GM18498 (cell line): ENCODE data around the gene PNMT.
A peak's percentile ranks its signal among the peaks of the same experiment; 100 is the strongest.
"Not testable (repeated sequence)": the region's sequence is repeated elsewhere in the genome, so short reads cannot be mapped to it uniquely, and the experiment has no call there.

Source experiments
- ATAC-seq: cut with Tn5 transposase; IDR thresholded peaks from one replicate; pipeline ENCODE4 v1.9.1; 2021; ENCODE audit warnings: mild to moderate bottlenecking, moderate library complexity; ENCODE audit not compliant: unreplicated experiment

PNMT gene

DNA sequence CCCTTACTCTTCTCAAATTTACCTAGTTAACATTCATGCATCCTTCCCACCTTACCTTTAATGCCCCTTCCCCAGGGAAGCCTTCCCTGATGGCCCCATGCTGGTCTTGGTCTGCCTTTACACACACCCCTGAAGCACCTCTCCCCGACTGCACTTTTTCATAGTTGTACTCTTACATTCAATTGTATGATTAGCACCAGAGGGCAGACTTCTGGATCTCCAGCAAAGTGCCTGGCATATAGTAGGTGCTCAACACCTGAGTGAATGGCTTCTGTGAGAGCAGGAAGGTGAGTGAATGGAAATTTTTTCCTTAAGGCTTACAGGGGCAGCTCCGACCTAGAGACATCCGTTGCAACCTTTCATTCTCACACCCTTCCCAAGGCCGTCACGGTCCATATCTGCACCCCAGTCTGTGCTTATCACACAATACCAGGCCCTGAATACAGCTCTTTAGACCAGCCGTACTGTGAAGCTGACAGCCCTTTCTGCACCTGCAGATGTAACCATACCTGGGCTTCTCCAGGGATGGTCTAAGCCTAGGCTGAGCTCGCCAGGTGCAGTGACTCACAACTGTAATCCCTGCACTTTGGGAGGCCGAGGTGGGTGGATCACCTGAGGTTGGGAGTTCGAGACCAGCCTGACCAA lies 15.2 kb downstream of the PNMT start:
- ATAC-seq = no peak

DNA sequence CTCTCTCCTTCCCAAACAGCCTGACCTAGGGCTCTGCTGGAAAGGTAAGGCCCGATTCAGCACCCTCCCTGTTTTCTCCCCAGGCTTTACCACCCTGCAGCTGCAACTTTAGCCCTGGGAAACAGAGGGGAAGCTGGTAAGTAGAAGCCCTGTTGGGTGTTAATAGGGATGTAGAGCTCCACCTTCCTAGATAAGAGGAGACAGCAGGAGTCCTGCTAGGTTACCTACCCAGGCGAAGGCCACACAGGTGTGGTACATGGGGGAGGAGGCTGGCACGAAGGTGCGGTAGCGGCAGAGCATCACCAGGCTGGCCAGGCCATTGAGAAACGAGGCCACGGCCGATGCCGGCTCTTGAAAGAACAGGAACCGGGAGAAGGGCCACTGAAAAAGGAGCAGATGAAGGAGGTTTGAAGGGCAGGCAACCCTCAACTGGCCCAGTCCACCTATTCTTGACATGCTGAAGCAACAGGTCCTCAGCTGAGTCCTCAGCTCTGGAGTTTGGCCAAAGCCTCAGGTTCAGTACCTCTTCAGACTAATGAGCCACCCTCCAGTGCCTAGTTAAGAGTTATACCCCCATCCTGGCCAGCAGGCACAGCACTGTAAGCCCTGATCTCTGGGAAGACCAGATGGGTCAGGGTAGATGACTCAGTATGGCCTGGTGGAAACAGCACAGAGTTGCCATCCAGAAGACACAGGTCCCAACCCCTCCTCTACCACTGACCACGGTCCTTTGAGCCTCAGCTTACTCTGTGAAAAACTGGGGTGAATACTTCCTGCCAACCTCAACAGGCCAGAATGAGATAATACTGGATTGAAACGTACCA lies 16.3 kb downstream of the PNMT start:
- ATAC-seq = no peak

DNA sequence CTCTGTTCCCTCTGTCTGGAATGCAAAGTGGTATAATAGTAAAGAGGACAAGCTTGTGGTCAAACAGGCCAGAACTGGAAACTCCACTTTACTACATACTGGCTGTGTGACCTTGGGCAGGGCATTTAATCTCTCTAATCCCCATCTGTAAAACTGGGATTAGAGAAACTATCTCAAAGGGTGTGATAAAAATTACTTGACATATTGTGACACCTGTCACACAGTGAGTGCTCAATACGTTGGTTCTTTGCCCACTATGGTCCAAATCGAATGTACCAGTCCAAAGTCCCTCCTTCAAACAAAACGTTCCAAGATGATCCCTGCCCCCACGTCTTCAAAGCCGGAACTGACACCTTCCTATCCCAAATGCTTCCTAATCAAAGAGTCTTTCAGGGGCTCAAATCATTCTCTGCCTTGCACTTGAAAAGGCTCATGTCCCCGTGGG lies 18.9 kb downstream of the PNMT start:
- ATAC-seq = no peak

DNA sequence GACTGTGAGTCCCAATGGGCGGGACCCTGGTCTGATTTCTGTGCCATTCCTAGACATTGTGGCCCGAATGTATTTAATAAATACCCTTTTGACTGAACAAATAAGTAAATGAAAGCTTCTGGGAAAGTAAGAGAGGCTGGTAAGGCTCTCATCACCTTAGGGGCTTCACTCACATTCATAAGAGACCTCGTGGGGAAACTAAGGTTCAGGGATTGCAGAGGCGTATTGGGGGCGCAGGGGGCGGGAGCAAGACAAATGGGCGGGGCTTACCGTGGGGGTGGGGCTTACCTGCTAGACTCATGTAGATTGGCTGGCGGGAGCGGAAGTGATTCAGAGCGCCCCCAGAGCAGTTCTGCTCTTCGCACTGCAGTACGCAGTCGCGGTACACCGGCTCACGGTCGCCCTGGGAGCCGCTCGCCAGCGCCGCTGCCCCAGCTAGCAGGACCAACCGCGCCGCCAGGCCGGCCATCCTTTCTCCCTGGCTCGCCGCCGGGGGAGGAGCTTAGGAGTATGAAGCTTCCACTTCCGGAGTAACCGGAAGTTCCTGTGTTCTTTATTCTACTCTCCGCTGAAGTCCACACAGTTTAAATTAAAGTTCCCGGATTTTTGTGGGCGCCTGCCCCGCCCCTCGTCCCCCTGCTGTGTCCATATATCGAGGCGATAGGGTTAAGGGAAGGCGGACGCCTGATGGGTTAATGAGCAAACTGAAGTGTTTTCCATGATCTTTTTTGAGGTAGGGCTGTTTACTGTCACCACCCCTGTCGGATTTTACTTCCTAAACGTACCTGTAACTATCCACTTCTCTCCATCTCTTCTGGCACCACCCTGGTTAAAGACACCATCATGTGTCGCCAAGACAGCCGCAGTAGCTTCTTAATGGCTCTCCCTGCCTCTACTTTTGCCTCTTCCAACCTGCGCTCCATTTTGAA lies 19.6 kb downstream of the PNMT start, which contains the start of gene PGAP3:
PGAP3 (minus strand) TSS at position 512 of the 929 bp plus-strand sequence; CDS start at position 469, 43 bp downstream.
- peak; percentile 88 for ATAC-seq

DNA sequence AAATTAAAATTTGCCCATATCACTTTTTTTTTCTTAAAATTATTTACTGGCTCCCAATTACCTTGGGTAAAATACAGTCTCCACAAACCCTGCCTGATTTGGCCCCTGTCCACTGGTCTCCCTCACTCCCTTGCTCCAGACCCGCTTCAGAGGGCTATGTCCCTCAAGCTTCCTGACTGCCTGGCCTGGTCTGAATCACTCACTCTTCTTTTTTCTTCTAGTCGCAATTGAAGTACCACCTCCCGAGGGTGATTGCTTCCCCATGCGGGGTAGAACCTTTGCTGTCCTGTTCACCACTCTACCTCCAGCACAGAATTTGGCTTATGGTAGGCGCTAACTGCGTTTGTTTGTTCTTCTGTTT lies 20.2 kb downstream of the PNMT start:
- no peak for ATAC-seq

DNA sequence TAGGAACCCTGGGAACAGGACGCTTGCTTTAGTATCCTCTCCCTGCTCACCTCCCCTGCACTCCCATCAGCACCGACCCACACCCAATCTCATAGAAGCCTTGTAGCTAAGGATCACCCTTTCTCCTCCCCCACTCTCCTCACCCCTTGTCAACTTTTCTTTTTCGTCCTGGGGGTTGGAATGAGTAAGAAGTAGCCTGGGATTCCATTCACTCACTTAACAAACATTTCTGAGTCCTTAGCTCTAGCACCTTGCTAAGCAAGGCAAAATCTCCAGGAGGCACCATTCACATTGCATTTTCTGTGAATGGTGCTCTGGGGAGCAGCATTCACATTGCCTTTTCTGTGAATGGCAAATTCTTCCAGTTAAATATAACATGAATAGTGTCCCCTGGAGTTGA lies 20.7 kb downstream of the PNMT start:
- no peak for ATAC-seq

DNA sequence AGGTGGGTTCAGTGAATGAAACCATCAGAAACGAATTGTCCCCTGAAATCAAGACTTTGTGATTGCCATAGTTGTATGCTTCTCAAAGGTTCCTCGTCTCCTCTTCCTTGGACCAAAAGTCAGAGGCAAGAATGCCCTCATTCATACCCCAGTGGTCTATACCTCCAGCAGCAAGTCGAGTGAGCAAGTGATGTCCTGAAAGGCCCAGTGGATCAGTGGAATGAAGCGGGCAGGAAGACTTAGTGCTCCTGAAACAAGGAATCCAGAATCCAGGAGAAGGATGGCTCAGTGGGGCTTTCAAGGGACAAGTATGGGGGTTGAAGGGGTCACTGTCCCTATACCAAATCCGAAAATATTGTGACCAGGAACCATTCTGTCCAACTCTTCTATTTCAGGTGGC lies 26.3 kb downstream of the PNMT start:
- ATAC-seq = no peak

DNA sequence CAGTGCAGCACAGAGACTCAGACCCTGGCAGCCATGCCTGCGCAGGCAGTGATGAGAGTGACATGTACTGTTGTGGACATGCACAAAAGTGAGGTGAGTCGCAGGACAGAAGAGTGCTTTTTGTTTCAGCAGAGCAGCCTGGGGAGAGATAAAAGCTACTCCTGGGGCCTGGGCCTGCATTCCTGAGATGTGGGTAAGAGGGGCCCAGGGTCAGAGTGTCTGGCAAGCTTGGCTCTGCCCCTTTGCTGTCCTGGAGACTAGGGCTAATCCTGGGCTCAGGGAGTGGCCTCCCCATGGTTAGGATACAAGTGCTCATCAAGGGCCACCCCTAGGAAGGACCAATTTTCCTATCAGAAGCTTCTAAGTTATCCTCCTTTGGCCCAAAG lies 26.8 kb downstream of the PNMT start:
- no peak for ATAC-seq

DNA sequence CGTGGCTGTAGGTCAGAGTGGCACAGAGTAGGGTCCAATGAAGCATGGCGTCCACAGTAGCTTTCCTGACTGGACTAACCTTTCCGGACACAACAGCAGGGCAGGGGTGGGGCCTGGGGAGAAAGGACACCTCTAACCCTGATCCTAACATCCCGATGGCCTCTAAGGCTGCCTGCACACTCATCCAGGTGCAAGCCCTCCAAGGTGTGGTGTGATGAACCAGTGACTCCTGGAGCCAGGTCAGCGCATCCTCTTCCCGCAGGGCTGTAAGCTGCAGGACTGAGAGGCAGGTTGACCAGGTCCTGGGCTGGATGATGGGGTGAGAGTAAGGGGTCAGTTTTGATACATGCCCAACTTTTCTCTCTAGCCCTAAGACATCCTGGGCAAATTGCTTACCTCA lies 28.5 kb downstream of the PNMT start:
- ATAC-seq = no peak

DNA sequence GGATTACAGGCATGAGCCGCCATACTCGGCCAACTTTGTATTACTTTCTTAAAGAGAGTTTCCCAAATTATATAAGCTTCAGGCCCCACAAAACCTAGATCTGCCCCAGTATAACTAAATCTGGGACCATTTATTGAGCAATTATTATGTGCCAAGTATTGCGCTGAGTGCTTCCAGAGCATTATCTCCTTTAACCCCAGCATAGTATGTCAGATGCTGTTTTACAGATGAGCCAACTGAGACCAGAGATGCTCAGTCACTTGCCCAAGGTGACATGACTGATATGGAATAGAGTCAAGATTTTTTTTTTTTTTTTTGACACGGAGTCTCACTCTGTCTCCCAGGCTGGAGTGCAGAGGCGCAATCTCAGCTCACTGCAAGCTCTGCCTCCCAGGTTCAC lies 29.7 kb downstream of the PNMT start:
- no peak for ATAC-seq

DNA sequence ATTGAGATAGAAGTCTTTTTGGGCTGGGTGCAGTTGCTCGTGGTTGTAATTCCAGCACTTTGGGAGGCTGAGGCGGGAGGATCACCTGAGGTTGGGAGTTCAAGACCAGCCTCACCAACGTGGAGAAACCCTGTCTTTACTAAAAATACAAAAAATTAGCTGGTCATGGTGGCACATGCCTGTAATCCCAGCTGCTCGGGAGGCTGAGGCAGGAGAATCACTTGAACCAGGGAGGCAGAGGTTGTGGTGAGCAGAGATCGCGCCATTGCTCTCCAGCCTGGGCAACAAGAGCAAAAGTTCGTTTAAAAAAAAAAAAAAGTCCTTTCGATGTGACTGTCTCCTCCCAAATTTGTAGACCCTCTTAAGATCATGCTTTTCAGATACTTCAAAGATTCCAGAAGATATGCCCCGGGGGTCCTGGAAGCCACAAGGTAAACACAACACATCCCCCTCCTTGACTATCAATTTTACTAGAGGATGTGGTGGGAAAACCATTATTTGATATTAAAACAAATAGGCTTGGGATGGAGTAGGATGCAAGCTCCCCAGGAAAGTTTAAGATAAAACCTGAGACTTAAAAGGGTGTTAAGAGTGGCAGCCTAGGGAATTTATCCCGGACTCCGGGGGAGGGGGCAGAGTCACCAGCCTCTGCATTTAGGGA lies 31.0 kb downstream of the PNMT start:
- ATAC-seq = not testable (repeated sequence)

DNA sequence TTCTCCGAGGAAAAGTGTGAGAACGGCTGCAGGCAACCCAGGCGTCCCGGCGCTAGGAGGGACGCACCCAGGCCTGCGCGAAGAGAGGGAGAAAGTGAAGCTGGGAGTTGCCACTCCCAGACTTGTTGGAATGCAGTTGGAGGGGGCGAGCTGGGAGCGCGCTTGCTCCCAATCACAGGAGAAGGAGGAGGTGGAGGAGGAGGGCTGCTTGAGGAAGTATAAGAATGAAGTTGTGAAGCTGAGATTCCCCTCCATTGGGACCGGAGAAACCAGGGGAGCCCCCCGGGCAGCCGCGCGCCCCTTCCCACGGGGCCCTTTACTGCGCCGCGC lies 31.5 kb downstream of the PNMT start, which contains the start of gene ERBB2:
ERBB2 (plus strand) TSS at position 247 of the 330 bp plus-strand sequence. CDS start 175 bp downstream, outside the sequence.
- no peak for ATAC-seq

DNA sequence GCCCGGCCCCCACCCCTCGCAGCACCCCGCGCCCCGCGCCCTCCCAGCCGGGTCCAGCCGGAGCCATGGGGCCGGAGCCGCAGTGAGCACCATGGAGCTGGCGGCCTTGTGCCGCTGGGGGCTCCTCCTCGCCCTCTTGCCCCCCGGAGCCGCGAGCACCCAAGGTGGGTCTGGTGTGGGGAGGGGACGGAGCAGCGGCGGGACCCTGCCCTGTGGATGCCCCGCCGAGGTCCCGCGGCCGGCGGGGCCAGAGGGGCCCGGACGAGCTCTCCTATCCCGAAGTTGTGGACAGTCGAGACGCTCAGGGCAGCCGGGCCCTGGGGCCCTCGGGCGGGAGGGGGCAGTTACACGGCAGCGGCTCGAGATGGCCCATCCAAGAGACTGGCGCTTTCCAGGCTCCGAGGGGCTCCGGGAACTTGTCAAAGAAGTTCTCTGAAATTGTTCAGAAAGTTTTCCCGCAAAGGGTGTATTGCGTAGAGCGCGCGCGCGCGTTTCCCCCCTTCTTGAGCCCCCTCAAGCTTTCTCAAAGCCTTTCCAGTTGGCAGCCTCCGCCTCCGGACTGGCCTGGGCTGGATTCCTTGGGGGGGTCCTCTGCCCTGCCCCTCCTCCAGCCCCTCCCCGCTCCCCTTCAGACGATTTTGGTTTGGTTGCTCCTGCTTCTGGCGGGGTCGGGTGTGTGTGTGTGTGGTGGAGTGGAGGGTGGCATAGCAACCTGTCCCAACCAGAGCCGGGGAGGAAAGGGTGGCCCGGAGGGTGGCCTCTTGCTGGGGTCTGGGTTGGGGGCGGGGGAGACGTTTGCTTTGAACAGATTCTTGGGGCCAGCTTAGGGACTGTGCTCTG lies 32.1 kb downstream of the PNMT start:
- no peak for ATAC-seq

DNA sequence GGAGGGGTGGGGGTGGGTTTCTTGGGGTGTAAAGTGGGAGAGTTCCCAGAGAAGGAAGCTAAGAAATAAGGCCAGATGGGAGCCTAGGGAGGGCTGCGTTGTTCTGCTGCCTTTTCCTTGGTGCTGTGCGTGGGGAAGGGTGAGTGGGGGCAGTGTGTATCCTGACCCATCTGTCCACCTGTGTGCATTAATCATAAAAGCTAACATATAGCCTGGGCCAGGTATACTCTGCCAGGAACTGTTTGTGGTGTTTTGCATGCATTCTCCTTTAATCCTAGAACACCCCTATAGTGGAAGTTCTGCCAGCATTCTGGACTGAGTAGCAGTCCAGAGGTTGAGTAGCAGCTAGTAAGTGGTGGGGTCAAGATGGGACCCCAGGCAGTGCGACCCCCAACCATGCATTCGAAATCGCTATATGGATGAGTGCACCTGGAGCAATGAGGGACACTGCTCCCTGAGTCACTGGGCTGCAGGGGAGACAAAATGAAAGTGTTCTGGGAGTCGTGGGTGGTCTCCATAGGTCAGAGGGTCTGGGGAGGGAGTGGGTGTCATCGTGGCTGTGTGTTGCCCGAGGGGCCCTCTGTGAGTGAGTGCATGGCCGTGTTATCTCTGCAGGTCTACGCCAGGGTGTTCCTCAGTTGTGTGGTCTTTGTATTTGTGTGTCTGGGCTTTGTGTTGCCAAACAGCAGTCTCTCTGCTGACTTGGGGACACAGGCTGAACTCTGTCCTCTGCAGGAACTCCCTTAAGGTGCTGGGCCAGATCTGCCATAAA lies 32.9 kb downstream of the PNMT start:
- ATAC-seq = no peak

DNA sequence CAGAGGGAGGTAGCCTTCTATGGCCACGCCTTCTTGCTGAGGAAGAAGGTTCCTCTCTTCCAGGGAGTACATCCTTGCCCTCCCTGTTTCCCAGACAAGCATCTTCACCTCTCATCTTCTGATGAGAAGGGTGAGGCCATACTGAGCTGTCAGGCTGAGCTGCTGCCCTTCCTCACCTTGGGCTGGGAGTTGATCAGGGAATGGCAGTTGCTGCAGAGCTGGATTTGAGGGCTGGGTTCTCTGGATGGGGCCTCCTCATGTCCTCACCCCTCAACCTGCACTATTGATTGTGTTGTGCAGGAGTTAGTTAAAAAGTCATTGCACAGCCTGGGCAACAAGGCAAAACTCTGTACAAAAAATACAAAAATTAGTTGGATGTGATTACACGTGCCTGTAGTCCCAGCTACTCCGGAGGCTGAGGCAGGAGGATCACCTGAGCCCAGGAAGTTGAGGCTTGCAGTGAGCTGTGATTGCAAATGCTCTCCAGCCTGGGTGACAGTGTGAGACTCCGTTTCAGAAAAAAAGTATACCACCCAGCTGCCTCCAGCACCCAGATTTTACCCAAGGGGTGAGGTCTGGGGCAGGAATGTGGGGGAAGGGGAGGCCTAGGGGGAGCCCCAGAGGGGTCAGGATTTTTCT lies 33.6 kb downstream of the PNMT start:
- ATAC-seq = no peak

DNA sequence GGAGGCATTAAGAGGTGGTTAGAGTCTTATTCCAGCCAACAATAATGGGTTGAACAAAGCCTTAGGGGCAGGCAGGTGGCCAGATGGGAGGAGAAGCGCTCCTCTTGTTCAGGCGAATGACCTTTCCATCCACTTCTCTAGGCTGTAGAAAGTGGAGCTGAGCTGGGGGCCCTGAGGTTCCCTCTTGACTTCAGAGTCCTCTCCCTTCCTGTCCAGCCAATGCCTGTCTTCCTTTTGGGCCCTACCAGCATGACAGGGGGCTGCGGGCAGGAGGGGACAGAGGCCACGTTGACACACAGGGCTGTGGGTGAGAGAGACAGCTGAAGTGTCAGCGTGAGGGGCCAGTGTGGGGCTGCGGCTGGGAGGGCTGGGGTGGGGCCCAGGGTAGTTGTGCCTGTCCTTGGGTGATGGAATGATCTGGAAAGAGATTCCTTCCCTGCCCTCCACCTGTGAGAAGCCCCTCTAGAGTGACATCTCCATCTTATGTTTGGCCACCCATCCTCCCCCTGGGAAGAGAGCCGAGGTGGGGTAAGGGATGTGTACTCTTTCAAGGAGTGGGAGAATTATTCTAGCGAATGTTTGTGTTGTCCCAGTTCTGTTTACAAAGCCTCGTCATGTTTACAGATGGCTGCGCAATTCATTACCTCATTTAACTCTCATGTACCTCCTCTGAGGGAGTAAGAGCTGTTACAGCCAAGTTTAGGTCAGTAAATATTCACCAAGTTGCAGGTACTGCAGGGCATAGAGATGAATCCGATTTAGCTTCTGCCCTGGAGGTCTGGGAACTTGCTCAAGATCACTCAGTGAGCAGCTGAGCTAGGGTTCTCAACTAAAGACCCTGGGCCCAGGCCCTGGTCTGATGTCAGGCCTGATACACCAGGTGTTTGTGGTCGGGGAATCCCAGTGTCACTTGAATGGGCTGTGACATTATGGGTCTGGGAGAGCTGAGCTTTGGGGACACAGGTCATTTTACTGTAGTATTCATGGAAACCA lies 34.9 kb downstream of the PNMT start:
- no peak for ATAC-seq

DNA sequence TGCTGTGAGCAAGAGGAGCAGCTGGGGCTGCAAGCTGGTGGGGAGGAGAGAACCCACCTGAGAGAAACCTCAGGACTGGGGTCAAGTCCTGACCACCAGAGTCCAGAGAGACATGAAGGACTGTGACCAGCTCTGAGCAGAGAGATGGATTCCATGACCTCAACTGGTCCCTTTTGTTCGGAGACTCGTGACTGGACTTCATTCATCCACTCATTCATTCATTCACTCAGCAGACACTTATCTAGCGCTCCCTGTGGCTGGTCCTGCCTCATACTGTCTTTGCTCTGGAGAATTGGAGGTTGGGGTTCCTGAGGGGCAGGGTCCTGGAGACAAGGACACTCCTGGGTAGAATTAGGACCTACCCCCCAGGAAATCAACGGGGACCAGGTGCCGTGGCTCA lies 35.7 kb downstream of the PNMT start:
- ATAC-seq = no peak
